Skeletal muscle satellite cell (primary cell): ENCODE measurements around the gene LRRC51.
A peak's percentile ranks its signal among the peaks of the same experiment; 100 is the strongest.

Experiments used
- H3K27me3 ChIP-seq: 2 replicates; pipeline ENCODE4 v1.7.0; 2013; ENCODE audit warnings: low read length; ENCODE audit not compliant: control insufficient read depth, insufficient read depth
- H3K36me3 ChIP-seq: 2 replicates; pipeline ENCODE4 v1.7.0; 2013; ENCODE audit warnings: mild to moderate bottlenecking, control low read depth, low read length; ENCODE audit not compliant: insufficient read depth
- H3K4me1 ChIP-seq: 2 replicates; pipeline ENCODE4 v1.7.0; 2013; ENCODE audit warnings: low read length; ENCODE audit not compliant: control insufficient read depth, insufficient read depth
- H3K4me2 ChIP-seq: 2 replicates; pipeline ENCODE4 v1.7.0; 2013; ENCODE audit warnings: mild to moderate bottlenecking, low read length
- H3K4me3 ChIP-seq: 2 replicates; pipeline ENCODE4 v1.7.0; 2013; ENCODE audit warnings: low read length
- H3K9ac ChIP-seq: 2 replicates; pipeline ENCODE4 v1.7.0; 2013; ENCODE audit warnings: mild to moderate bottlenecking, low read depth, low read length, moderate library complexity
- H3K9me3 ChIP-seq: replicated peaks from 2 replicates; pipeline ENCODE4 v1.7.0; 2013; ENCODE audit warnings: mild to moderate bottlenecking, control low read depth, low read length

LRRC51 gene

DNA sequence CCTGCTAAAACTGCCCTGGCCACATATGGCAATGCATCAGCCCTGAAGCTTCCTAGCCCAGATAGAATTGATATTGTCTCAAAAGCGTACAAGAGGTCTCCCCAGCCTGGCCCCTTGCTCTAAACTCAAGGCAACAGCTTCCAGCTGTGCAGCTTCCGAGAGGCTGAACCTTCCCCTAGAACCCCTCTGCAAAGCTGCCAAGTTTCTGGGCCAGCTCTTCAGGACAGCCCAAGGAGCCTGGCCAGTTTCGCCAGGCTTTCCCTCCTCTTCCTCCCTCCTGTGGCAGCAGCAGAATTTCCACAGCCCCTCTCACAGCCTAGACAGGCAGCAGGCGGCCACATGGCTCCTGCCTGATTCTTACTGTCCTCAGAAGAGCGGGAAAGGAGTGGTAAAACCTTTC lies 34.8 kb upstream of the LRRC51 start:
- Histone ChIP-seq H3K4me1 (peaks cover 17% of the 10 kb centered on the region), H3K4me2 (no peak overlapping the region), H3K4me3 (no peak overlapping the region), H3K36me3 (peaks cover 9% of the 10 kb centered on the region), H3K27me3 (no peaks in the 10 kb centered on the region), H3K9me3 (no peaks in the 10 kb centered on the region), H3K9ac (no peak overlapping the region)

DNA sequence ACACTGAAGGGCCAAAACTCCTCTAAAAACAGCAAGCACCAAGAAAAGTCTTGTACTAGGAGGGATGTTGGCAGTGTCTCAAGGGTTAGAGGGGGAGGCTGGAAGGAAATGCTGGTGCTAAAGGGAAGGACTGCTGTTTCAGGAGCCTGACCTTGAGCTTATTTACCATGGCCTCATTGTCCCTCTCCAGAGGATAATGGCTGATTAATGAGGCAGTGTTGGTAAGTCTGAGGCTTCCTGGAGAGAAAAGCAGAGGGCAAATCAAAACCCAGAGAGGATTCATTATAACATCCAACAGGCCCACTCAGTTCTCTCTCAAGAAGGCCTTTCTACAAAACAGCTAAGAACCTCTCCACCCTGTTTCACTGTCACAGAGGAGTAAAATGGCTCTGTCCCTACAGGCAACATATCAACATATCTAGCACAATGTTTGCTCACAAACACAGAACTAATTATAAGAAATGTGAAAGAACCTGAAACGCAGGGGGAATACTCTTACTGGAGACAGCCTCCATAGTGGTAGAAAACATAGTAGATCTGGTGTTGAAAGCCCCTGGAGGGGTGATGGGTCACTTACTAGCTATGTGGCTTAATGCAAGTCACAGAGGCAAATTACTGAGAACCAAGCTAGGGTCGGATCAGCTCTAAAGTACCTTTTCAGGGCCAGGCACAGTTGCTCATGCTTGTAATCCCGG lies 31.7 kb upstream of the LRRC51 start:
- Histone ChIP-seq H3K4me3 (no peak overlapping the region), H3K4me1 (no peaks in the 10 kb centered on the region), H3K9ac (no peak overlapping the region), H3K36me3 (peaks cover 9% of the 10 kb centered on the region), H3K4me2 (no peak overlapping the region), H3K27me3 (no peaks in the 10 kb centered on the region), H3K9me3 (no peaks in the 10 kb centered on the region)

DNA sequence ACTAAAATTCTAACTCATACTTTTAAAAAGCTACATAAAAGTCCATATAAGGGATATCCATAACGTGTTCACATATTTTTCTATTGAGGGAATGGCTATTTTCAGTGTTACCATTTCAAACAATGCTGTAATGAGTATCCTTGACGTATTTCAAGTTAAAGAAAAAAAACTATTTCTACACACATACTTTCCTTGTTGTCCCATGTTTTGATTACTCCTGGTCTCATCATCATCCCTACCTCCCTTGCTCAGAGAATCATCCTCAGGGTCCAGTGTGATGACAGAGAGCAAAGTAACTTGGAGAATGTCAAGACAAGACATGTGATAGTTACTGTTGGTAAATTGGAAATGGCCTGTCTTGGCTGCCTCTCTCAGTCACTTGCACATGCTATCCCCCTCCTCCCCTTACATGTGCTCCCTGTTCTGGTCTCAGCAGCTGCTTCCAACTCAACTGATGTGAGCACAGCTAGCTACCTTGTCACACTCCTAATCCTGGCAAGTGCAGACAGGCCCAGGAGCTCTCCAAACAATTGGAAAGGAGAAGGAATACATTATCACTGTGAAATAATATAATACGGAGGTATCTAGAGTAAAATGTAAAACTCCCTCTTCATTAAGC lies 22.1 kb upstream of the LRRC51 start:
- H3K4me3 ChIP-seq, result no peak overlapping the region
- peaks cover 5% of the 10 kb centered on the region for H3K36me3 ChIP-seq
- no peak overlapping the region for H3K9ac ChIP-seq
- H3K27me3 ChIP-seq, result no peaks in the 10 kb centered on the region
- no peaks in the 10 kb centered on the region for H3K9me3 ChIP-seq
- H3K4me1 ChIP-seq, result no peaks in the 10 kb centered on the region
- H3K4me2 ChIP-seq, result no peak overlapping the region

DNA sequence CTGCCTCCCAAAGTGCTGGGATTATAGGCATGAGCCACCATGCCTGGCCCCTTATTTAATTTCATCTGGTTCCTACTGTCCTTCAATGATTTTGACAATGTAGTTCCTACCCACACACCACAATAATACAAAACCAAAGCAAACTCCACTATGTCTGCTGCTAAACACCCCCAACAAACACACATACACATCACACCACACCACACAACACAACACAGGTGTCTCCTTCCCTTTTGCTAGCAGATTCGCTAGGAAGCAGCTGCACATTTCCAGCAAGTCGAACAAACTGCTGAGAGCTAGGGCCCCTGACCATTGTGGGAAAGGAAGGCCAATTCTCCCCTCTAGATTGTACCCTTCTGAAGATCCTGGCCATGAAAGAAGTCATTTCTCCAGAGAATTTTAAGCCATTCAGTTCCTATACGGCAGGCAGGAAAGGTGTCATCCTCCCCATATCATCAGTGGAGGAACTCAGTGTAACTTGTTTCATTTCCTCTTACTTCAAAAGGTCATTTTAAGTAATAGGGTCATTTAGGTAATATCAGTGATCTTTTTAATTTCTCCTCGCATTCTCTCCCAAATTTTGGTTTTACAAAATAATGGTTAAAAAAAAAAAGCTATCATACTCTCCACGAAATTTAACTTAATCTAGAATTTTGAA lies 18.8 kb upstream of the LRRC51 start:
- no peak overlapping the region for H3K9ac ChIP-seq
- no peaks in the 10 kb centered on the region for H3K27me3 ChIP-seq

DNA sequence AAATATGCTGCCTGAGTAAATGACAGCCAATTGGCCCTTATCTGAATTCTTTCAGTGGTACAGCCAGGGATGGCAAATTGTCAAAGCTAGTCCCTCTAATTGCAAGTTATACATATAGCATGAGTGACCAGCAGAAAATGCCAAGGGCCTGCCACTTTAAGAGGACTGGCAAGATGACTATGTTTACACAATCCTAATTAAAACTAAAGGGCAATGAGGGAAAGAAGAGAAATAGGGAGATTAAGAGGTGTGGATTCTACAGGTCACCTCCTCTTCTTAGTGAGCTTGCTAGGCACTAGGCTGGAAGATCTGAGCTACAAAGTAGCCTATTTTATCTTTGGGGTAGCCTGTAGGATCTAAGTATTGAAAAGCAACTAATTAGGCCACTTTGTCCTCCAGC lies 13.8 kb upstream of the LRRC51 start:
- Histone ChIP-seq H3K36me3 (peaks cover 4% of the 10 kb centered on the region), H3K27me3 (no peaks in the 10 kb centered on the region), H3K4me3 (no peak overlapping the region), H3K4me2 (no peak overlapping the region), H3K4me1 (peaks cover 38% of the 10 kb centered on the region), H3K9ac (no peak overlapping the region), H3K9me3 (no peaks in the 10 kb centered on the region)

More for the DNA sequence above, 18.8 kb upstream of the LRRC51 start:
- Histone ChIP-seq H3K4me3 (no peak overlapping the region), H3K36me3 (peaks cover 9% of the 10 kb centered on the region), H3K4me1 (peaks cover 5% of the 10 kb centered on the region), H3K9me3 (no peaks in the 10 kb centered on the region), H3K4me2 (no peak overlapping the region)

DNA sequence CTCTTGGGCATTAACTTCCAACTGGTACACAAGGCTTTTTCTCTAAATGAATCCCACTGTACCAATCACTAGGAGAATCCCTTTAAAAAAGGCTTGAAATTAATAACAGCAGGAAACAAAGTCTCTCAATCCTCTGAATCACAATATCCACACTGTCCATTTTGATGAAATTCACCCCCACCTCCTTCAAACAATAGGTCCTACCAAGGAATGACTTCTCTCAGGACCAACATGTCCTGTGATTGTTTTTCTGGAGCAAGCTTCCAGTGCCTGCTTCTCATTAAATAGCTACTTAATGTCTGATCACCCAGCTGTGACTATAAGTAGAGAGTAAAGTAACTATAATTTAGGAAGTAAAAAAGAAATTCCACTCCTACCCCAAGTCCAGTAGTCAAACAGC lies 13.4 kb upstream of the LRRC51 start:
- peaks cover 42% of the 10 kb centered on the region for H3K4me1 ChIP-seq
- H3K4me2 ChIP-seq, result no peak overlapping the region
- no peaks in the 10 kb centered on the region for H3K9me3 ChIP-seq
- no peak overlapping the region for H3K9ac ChIP-seq
- no peaks in the 10 kb centered on the region for H3K27me3 ChIP-seq
- H3K4me3 ChIP-seq, result no peak overlapping the region
- H3K36me3 ChIP-seq, result peaks cover 4% of the 10 kb centered on the region

DNA sequence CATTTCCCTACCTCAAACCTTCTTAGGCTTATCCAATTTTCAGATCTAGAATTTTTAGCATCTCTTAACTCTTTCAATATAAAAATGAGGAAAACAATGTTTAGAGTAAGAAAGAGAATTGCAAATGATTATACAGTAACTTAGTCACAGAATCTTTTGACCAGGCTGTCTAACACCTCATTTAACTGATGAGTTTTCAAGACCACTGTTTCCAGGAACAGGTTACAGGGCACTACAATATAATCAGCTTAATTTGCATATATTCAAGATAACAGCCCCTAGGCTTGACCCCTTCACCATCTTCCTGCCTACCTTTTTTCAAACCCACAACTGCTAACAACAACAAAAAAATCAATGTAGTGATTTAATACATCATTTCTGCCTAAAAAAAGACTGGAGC lies 13.0 kb upstream of the LRRC51 start:
- Histone ChIP-seq H3K9ac (no peak overlapping the region), H3K36me3 (peaks cover 4% of the 10 kb centered on the region), H3K4me1 (peaks cover 46% of the 10 kb centered on the region), H3K27me3 (no peaks in the 10 kb centered on the region), H3K4me3 (no peak overlapping the region), H3K9me3 (no peaks in the 10 kb centered on the region), H3K4me2 (no peak overlapping the region)

DNA sequence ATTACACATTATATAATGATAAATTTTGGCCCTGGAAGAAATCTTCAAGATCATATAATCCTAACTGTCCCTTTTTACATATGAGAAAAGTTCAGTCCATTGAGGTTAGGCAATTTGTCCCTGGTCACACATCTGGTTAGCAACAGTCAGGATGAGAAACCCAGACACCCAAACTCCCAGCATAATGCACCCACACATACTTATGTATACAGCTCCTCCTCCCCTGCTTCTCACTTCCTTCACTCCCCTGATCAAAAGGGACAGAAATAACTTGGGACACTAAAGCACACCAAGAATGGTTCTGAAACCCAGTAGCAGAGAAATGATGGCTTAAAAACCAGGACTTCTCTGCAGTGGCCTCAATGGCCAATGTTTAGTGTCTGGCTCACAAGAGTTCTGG lies 11.4 kb upstream of the LRRC51 start:
- Histone ChIP-seq H3K9me3 (no peaks in the 10 kb centered on the region), H3K4me3 (peak overlapping the region; percentile 23), H3K4me1 (peaks cover 51% of the 10 kb centered on the region), H3K36me3 (peaks cover 4% of the 10 kb centered on the region), H3K27me3 (no peaks in the 10 kb centered on the region), H3K4me2 (peak overlapping the region; percentile 61), H3K9ac (peak overlapping the region; percentile 51)

DNA sequence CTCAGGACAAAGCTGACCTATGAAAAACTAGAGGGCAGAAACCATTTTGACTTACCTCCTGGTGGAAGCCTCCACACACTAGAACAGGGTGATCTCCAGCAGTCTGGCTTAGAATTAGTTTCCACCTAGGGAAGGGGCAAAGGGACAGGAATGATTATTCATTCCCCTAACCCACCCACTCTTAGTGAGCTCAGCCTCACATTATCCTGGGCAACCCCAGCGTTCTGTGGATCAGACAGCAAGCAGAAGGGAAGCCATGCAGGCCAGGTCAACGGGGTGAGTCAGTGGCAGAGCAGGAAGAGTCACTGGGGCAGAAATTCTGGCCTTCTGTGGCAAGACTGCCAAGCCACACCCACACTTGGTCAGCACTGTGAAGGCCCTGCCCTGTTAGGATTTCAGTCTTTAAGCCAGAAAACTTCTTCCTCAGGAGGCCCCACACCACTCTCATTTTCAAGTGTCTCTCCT lies 10.8 kb upstream of the LRRC51 start:
- Histone ChIP-seq H3K4me2 (peak overlapping the region; percentile 61), H3K9ac (peak overlapping the region; percentile 53), H3K36me3 (peaks cover 4% of the 10 kb centered on the region), H3K4me3 (peak overlapping the region; percentile 23), H3K9me3 (no peaks in the 10 kb centered on the region), H3K4me1 (peaks cover 51% of the 10 kb centered on the region), H3K27me3 (no peaks in the 10 kb centered on the region)

DNA sequence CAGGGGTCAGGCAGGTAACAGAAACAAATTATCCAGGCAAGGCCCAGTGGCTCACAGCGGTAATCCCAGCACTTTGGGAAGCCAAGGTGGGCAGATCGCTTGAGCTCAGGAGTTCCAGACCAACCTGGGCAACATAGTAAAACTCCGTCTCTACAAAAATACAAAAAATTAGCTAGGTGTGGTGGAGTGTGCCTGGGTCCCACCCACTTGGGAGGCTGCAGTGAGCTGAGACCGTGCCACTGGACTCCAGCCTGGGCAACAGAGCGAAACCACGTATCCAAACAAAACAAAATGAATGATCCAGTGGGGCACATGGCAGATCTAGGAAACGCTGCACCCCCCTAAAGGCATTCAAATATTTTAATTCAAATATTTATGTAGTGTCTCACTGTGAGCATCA lies 10.2 kb upstream of the LRRC51 start:
- peaks cover 49% of the 10 kb centered on the region for H3K4me1 ChIP-seq
- H3K4me2 ChIP-seq, result peak overlapping the region; percentile 57
- H3K27me3 ChIP-seq, result no peaks in the 10 kb centered on the region
- H3K36me3 ChIP-seq, result peaks cover 4% of the 10 kb centered on the region
- H3K9ac ChIP-seq, result peak overlapping the region; percentile 53
- no peak overlapping the region for H3K4me3 ChIP-seq
- no peaks in the 10 kb centered on the region for H3K9me3 ChIP-seq

DNA sequence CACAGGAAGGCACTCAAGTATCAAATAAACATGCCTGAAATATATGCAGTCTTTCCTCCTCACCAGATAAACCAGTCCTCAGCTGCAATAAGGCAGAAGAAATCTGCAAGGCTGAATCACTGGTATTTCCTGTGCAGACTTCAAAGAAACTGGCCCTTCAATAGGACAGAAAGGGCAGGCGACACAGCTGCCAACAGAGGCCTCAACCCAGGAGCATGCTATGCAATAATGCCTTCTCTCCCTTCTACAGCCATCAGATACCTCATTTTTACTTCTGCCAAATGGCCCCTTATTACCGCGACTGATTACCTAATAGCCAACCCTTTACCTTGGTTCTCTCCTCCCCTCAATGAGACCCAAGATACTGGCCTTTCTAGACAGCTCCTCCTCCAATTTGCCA lies 8.3 kb upstream of the LRRC51 start:
- H3K9me3 ChIP-seq, result no peaks in the 10 kb centered on the region
- H3K36me3 ChIP-seq, result no peaks in the 10 kb centered on the region
- peak overlapping the region; percentile 0 for H3K9ac ChIP-seq
- peaks cover 45% of the 10 kb centered on the region for H3K4me1 ChIP-seq
- H3K4me3 ChIP-seq, result peak overlapping the region; percentile 16
- H3K27me3 ChIP-seq, result no peaks in the 10 kb centered on the region
- peak overlapping the region; percentile 66 for H3K4me2 ChIP-seq
